K562 (cell line): ENCODE data around the gene ST6GALNAC6. TPM values are rescaled to one million over a fixed set of nuclear protein-coding genes. Genes with fewer than 3 reads are reported as not detected.

Experiments used
- ATAC-seq: fragments of 200-7000 bp; cut with Tn5 transposase; 3 replicates; pipeline ENCODE4 v1.9.1; 2020; ENCODE audit warnings: moderate library complexity
- BruUV-seq: library from RNA; stranded (reverse); fragments of 400-500 nt; replicated peaks from 2 replicates; lab custom pipeline; 2021; lab: Mats Ljungman, UMichigan
- CTCF ChIA-PET: fragments of 300-600 bp; formaldehyde crosslinking; extraction: SDS; loops from one replicate; lab custom pipeline; 2021; ENCODE audit warnings: low intra/inter-chr PET ratio; lab: Yijun Ruan, JAX
- POLR2A ChIA-PET: fragments of 300-600, 350-650 bp; sonication (Branson Sonifier 250); formaldehyde crosslinking; extraction: SDS; loops from one replicate; lab custom pipeline; 2021; ENCODE audit warnings: antibody characterized with exemption, inconsistent platforms; lab: Yijun Ruan, JAX
- DNase-seq, 4 experiments: peaks; one replicate each; pipeline versions ENCODE4 v3.0.0 to v3.0.0-alpha.2; 2011 to 2018; ENCODE audit warnings: low spot score in 3 of 4, mixed read lengths in 3 of 4; ENCODE audit errors: extremely low read depth in 1 of 4
- FAIRE-seq: peaks from 2 replicates; lab custom pipeline; 2011; peaks lifted over from hg19 to GRCh38; lab: Jason Lieb, UNC
- H2AFZ ChIP-seq: 2 replicates; pipeline ENCODE4 v1.6.0; 2011; ENCODE audit warnings: low read depth, low read length, control low read depth, inconsistent platforms
- H3K27ac ChIP-seq: fragments of 200-600 bp; 3 replicates; pipeline ENCODE4 v1.8.0; 2011; ENCODE audit warnings: low read depth, mild to moderate bottlenecking, control low read depth, inconsistent platforms, low read length, moderate library complexity, mixed read lengths; ENCODE audit errors: extremely low read depth
- H3K27me3 ChIP-seq, 2 experiments: fragments of 300-600 bp in 1 of 2; 2 replicates in 1 of 2; 3 replicates in 1 of 2; pipeline versions ENCODE4 v1.6.0 to v1.8.0; 2011; ENCODE audit warnings: inconsistent platforms in 2 of 2, low read length in 2 of 2, mild to moderate bottlenecking in 1 of 2, mixed read lengths in 1 of 2, moderate library complexity in 1 of 2; ENCODE audit not compliant: control insufficient read depth in 2 of 2, insufficient read depth in 2 of 2
- H3K36me3 ChIP-seq: fragments of 300-600 bp; 3 replicates; pipeline ENCODE4 v1.8.0; 2011; ENCODE audit warnings: mild to moderate bottlenecking, low read length, inconsistent platforms; ENCODE audit not compliant: control insufficient read depth, insufficient read depth
- H3K4me1 ChIP-seq, 2 experiments: fragments of 200-600 bp in 1 of 2; replicated peaks in 1 of 2; 2 replicates in 1 of 2; 3 replicates in 1 of 2; pipeline versions ENCODE4 v1.5.1 to v1.8.0; 2011; ENCODE audit warnings: inconsistent platforms in 2 of 2, low read length in 2 of 2, mild to moderate bottlenecking in 1 of 2, mixed read lengths in 1 of 2, moderate library complexity in 1 of 2; ENCODE audit not compliant: control insufficient read depth in 2 of 2, insufficient read depth in 2 of 2
- H3K4me2 ChIP-seq: 2 replicates; pipeline ENCODE4 v1.6.1; 2011; ENCODE audit warnings: low read length, control low read depth, inconsistent platforms, mixed read lengths; ENCODE audit not compliant: insufficient read depth
- H3K4me3 ChIP-seq: fragments of 200-600 bp; sonication (generic), shearing (Covaris generic); 2 replicates; pipeline ENCODE4 v1.5.1; 2016; ENCODE audit warnings: control low read depth, inconsistent platforms
- H3K79me2 ChIP-seq: fragments of 200-600 bp; 3 replicates; pipeline ENCODE4 v1.8.0; 2011; ENCODE audit warnings: low read length, inconsistent platforms; ENCODE audit not compliant: control insufficient read depth, insufficient read depth
- H3K9ac ChIP-seq, 2 experiments: 2 replicates each; pipeline versions ENCODE4 v1.6.0 to v1.6.1; 2011; ENCODE audit warnings: low read depth in 2 of 2, low read length in 2 of 2, control low read depth in 1 of 2, inconsistent platforms in 1 of 2, mild to moderate bottlenecking in 1 of 2, mixed read lengths in 1 of 2; ENCODE audit not compliant: insufficient read depth in 1 of 2
- H3K9me1 ChIP-seq: one replicate; pipeline ENCODE4 v1.6.0; 2011; ENCODE audit warnings: inconsistent platforms, mild to moderate bottlenecking, low read length, moderate library complexity; ENCODE audit not compliant: control insufficient read depth, insufficient read depth
- H3K9me3 ChIP-seq: replicated peaks from 2 replicates; pipeline ENCODE4 v1.5.1; 2011; ENCODE audit warnings: low read depth, low read length, inconsistent platforms; ENCODE audit not compliant: control insufficient read depth, insufficient read depth
- H4K20me1 ChIP-seq: replicated peaks from 2 replicates; pipeline ENCODE4 v1.6.1; 2011; ENCODE audit warnings: low read length, inconsistent platforms, mixed read lengths; ENCODE audit not compliant: control insufficient read depth, insufficient read depth
- BRD9 ChIP-seq: fragments of 450-650 bp; IDR thresholded peaks from 2 replicates; pipeline ENCODE4 v1.6.1; 2018; ENCODE audit warnings: low read depth; ENCODE audit not compliant: partially characterized antibody
- COPS2 ChIP-seq: fragments of 450-650 bp; conservative IDR thresholded peaks from 2 replicates; pipeline ENCODE4 v1.6.1; 2016; ENCODE audit warnings: mild to moderate bottlenecking, moderate library complexity
- EGR1 ChIP-seq: fragments of 450-650 bp; conservative IDR thresholded peaks from 2 replicates; pipeline ENCODE4 v1.6.1; 2017; ENCODE audit warnings: mild to moderate bottlenecking
- NUFIP1 ChIP-seq: fragments of 450-650 bp; IDR thresholded peaks from 2 replicates; pipeline ENCODE4 v1.6.1; 2018; ENCODE audit not compliant: partially characterized antibody
- SUPT5H ChIP-seq: fragments of 450-650 bp; IDR thresholded peaks from 2 replicates; pipeline ENCODE4 v1.6.1; 2016
- TGIF2 ChIP-seq: sonication (generic); formaldehyde crosslinking; IDR thresholded peaks from 2 replicates; pipeline ENCODE4 v1.8.1; 2022; ENCODE audit warnings: mild to moderate bottlenecking, missing genetic modification reagents, moderate library complexity
- ZNF3 ChIP-seq: fragments of 250-450 bp; sonication (Bioruptor Pico); IDR thresholded peaks from 2 replicates; pipeline ENCODE4 v1.5.0; 2021; ENCODE audit warnings: mild to moderate bottlenecking, moderate library complexity
- WGBS: fragments of 100-300 bp; shearing (Covaris generic); methylation state at CpG from one replicate; pipeline ENCODE4 v1.1.6; 2016; ENCODE audit warnings: low coverage, mixed read lengths; ENCODE audit not compliant: insufficient coverage; ENCODE audit errors: missing lambda C conversion rate; 5-methylcytosine and 5-hydroxymethylcytosine counted together
- in situ Hi-C: fragments of 300-500 bp; cut with MboI; formaldehyde crosslinking; loops from 4 replicates; pipeline ENCODE4 v1.15.0; 2018; ENCODE audit warnings: inconsistent platforms, mixed read lengths
- intact Hi-C: fragments of 100-400 bp; cut with micrococcal nuclease; formaldehyde crosslinking; loops from 2 replicates; pipeline ENCODE4 v1.14.2; 2022
- polyA plus RNA-seq, 8 experiments: library from polyadenylated mRNA; depleted of rRNA in 4 of 8; stranded (reverse) in 5 of 8; unstranded in 3 of 8; fragments of >200 nt; fragmentation: Nextera tagmentation in 2 of 8; fragmentation: Illumina TruSeq in 1 of 8; extraction: Ambion mirVana in 2 of 8; extraction: Trizol in 1 of 8; gene quantifications; 2 replicates each; pipeline versions ENCODE4 v1.2.1 to v1.2.3, GENCODE V29; 2011 to 2014; ENCODE audit warnings: inconsistent platforms in 1 of 8, missing spikeins in 1 of 8
- total RNA-seq, 7 experiments: library from RNA; depleted of rRNA in 6 of 7; stranded (reverse); fragments of >200 nt in 6 of 7; fragmentation: Illumina TruSeq in 2 of 7; extraction: Trizol in 2 of 7; gene quantifications; 2 replicates each; pipeline versions ENCODE4 v1.2.1 to v1.2.3, GENCODE V29; 2011 to 2021; ENCODE audit warnings: low replicate concordance in 1 of 7
- TF ChIP-seq, protein P1 (sequence below): fragments of 200-400 bp; formaldehyde crosslinking; IDR thresholded peaks from 2 replicates; pipeline ENCODE4 v1.6.1; 2017; ENCODE audit warnings: mild to moderate bottlenecking, low read depth, low read length, moderate library complexity

Gene ST6GALNAC6
- total and polyA plus RNA-seq, 9 of the 15 experiments (the other 6 are each of a cell fraction or from before 2014, with no cell fraction given) = 0.13 to 23.0 (median 14.5) TPM

DNA sequence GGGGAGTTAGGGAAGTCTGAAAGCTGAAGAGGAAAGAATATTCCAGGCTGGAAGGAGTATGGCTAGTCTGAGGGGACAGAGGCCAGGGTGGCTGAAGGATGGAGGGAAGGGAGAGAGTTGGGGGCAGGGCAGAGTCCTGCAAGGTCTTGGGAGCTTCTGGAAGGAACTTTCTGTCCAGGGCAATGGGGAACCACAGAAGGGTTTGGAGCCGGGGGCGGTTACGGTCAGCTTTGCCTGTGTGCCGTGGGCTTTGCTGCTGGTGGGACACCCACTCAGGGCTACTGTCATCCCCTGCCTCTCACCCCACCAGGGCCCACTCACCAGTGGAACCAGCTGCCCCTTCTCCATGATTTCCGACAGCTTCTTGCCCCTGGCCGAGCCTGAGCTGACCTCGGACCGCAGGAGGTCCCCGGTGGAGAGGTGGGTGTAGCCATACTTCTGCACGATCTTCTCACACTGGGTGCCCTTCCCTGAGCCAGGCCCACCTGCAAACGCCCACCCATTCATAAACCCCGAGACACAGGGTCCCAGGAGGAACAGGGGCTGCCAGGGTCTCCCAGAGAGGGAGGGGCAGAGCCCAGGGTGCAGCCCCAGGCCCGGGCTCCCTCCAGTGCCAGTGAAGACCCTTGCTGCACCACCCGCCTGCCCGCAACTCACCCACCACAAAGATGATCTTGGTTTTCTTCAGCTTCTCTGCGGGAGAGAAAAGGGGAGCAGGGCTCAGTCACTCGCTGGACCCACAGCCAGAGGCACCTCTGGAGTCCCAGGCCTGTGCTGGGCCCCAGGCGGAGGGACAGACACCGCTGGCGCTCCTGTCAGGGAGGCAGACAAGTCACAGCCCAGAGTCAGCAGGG is 26.8 kb downstream of the ST6GALNAC6 start:
- FAIRE-seq = no peak
- in situ Hi-C loops = loop anchor here (5.0 to 10.0 kb wide), 3 partner anchors 65 to 278 kb away; partner anchors contain the start of gene TOR2A

More for the DNA sequence above, 26.8 kb downstream of the ST6GALNAC6 start:
- no TSS peak for BruUV-seq
- Histone ChIP-seq H3K4me2 (no peak overlapping the region), H3K4me3 (no peak overlapping the region), H2AFZ (no peak overlapping the region), H3K27ac (no peak overlapping the region), H3K9ac (peak overlapping the region in 1 of 2 experiments; percentile 18; a peak in 1 of 4 replicates), H3K9me1 (no peaks in the 10 kb centered on the region), H3K4me1 (peaks cover 13 to 70% of the 10 kb centered on the region in 2 experiments; a peak in 4 of 5 replicates), H3K27me3 (no peaks in the 10 kb centered on the region), H3K9me3 (no peaks in the 10 kb centered on the region), H3K36me3 (peaks cover 12% of the 10 kb centered on the region; the same call in 2 of the 3 replicates), H3K79me2 (peaks cover 12% of the 10 kb centered on the region; the same call in 2 of the 3 replicates), H4K20me1 (no peaks in the 10 kb centered on the region)
- no peak for TF ChIP-seq TGIF2 (CRISPR knock-in tag)
- no peak for TF ChIP-seq BRD9
- TF ChIP-seq COPS2 = no peak
- TF ChIP-seq ZNF3 (CRISPR knock-in tag) = no peak
- TF ChIP-seq, protein P1, sequence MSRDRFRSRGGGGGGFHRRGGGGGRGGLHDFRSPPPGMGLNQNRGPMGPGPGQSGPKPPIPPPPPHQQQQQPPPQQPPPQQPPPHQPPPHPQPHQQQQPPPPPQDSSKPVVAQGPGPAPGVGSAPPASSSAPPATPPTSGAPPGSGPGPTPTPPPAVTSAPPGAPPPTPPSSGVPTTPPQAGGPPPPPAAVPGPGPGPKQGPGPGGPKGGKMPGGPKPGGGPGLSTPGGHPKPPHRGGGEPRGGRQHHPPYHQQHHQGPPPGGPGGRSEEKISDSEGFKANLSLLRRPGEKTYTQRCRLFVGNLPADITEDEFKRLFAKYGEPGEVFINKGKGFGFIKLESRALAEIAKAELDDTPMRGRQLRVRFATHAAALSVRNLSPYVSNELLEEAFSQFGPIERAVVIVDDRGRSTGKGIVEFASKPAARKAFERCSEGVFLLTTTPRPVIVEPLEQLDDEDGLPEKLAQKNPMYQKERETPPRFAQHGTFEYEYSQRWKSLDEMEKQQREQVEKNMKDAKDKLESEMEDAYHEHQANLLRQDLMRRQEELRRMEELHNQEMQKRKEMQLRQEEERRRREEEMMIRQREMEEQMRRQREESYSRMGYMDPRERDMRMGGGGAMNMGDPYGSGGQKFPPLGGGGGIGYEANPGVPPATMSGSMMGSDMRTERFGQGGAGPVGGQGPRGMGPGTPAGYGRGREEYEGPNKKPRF = no peak
- no peak for TF ChIP-seq SUPT5H
- TF ChIP-seq NUFIP1 = no peak
- 0 out of 2 replicates have a peak, but pooled peaks have one; percentile 6 for TF ChIP-seq EGR1
- POLR2A ChIA-PET = interaction anchor here (0.6 to 2.4 kb wide), 6 partner anchors 9 to 1506 kb away, joined by 3 to 9 read pairs (median 4); no protein-coding TSS in a partner anchor
- ATAC-seq (no peak), DNase-seq (no peak)
- intact Hi-C loops = loop anchor here (5.0 to 10.0 kb wide), 2 partner anchors 70 to 278 kb away; partner anchors contain the start of gene FPGS
- WGBS = 83% methylated on average over 18 of the region's 20 CpGs
- CTCF ChIA-PET = no interaction called here
